ENCODE results near the gene C19orf33.

The C19orf33 gene

GRCh38 chr19:38315657-38316476 lies 11.8 kb downstream of the C19orf33 start, which contains the start of gene YIF1B:
Gene YIF1B (minus strand): TSS chr19:38315947. CDS start chr19:38315917, 30 bp downstream.
- H3K27me3 ChIP-seq (ENCODE audit: insufficient read depth, poor library complexity, severe bottlenecking): no peaks in the 10 kb centered on the region
- H3K27ac ChIP-seq (replicated peaks): peak within 1 kb of the TSS; percentile 82
- TF ChIP-seq POLR2AphosphoS5 (IDR thresholded peaks at IDR 0.05; ENCODE audit: low read depth) (no peak), GABPA (IDR thresholded peaks at IDR 0.05; ENCODE audit: low read depth) (no peak), REST (IDR thresholded peaks at IDR 0.05; ENCODE audit: insufficient replicate concordance, low read depth) (no peak), SPI1 (IDR thresholded peaks at IDR 0.05; ENCODE audit: borderline replicate concordance, low read depth) (no peak)
- H3K4me3 ChIP-seq (replicated peaks; ENCODE audit: insufficient read depth, low read length): peak within 1 kb of the TSS; percentile 68
- DNase-seq (ENCODE audit: low read depth in 1 of 2, low spot score in 1 of 2): peak; percentile 96 to 98

GRCh38 chr19:38316477-38317067 lies 12.5 kb downstream of the C19orf33 start:
- peak overlapping the region; percentile 82 for H3K27ac ChIP-seq (replicated peaks)
- no peak for DNase-seq (ENCODE audit: low read depth in 1 of 2, low spot score in 1 of 2)
- TF ChIP-seq GABPA (IDR thresholded peaks at IDR 0.05; ENCODE audit: low read depth) (no peak), CTCF (IDR thresholded peaks at IDR 0.05; ENCODE audit: insufficient read depth, low read length) (no peak), REST (IDR thresholded peaks at IDR 0.05; ENCODE audit: insufficient replicate concordance, low read depth) (no peak), POLR2AphosphoS5 (IDR thresholded peaks at IDR 0.05; ENCODE audit: low read depth) (no peak), SPI1 (IDR thresholded peaks at IDR 0.05; ENCODE audit: borderline replicate concordance, low read depth) (no peak)
- no peaks in the 10 kb centered on the region for H3K27me3 ChIP-seq (ENCODE audit: insufficient read depth, poor library complexity, severe bottlenecking)
- H3K4me3 ChIP-seq (replicated peaks; ENCODE audit: insufficient read depth, low read length): peak overlapping the region; percentile 34

- H3K4me3 ChIP-seq (replicated peaks; ENCODE audit: insufficient read depth, low read length): peak overlapping the region; percentile 34
- TF ChIP-seq POLR2AphosphoS5 (IDR thresholded peaks at IDR 0.05; ENCODE audit: low read depth) (no peak), SPI1 (IDR thresholded peaks at IDR 0.05; ENCODE audit: borderline replicate concordance, low read depth) (peak; percentile 75; the same call in 1 of the 2 replicates), REST (IDR thresholded peaks at IDR 0.05; ENCODE audit: insufficient replicate concordance, low read depth) (no peak), GABPA (IDR thresholded peaks at IDR 0.05; ENCODE audit: low read depth) (peak; percentile 47), CTCF (IDR thresholded peaks at IDR 0.05; ENCODE audit: insufficient read depth, low read length) (no peak)
- no peaks in the 10 kb centered on the region for H3K27me3 ChIP-seq (ENCODE audit: insufficient read depth, poor library complexity, severe bottlenecking)
- peak overlapping the region; percentile 82 for H3K27ac ChIP-seq (replicated peaks)
- DNase-seq (ENCODE audit: low read depth in 1 of 2, low spot score in 1 of 2): peak; percentile 65 to 79
Observed at GRCh38 chr19:38317104-38317612, 13.1 kb downstream of the C19orf33 start.
